CD4-positive, alpha-beta T cell treated with Interleukin-10 for 1 hour (primary cell): ENCODE measurements around the gene MSH2.
"Not testable (repeated sequence)": the region's sequence is repeated elsewhere in the genome, so short reads cannot be mapped to it uniquely, and the experiment has no call there.

Source experiments
- DNase-seq: peaks from one replicate; pipeline ENCODE4 v3.0.0-alpha.2; 2020

MSH2 gene

DNA sequence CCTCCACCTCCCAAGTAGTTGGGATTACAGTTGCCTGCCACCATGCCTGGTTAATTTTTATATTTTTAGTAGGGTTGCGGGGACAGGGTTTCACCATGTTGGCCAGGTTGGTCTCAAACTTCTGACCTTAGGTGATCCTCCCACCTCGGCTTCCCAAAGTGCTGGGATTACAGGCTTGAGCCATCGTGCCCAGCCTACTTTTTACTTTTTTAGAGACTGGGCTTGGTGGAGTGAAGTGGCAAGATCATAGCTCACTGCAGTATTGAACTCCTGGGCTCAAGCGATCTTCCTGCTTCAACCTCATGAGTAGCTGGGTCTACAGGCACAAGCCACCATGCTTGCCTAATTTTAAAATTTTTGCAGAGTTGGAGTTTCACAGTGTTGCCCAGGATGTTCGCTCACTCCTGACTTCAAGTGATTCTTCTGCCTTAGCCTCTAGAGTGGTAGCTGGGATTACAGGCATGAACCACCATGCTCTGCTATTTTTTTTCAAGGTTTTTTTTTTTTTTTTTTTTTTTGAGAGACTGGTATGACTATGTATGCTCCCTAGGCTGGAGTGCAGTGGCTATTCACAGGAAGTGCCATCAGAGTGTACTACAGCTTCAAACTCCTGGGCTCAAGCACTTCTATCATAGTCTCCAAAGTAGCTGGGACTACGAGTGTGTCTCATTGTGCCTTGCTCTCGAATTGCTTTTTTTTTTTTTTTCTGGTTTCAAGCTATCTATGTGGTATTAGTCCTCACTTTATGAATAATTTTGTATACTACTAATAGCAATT, 11.9 kb downstream of the MSH2 start:
- no peak for DNase-seq

DNA sequence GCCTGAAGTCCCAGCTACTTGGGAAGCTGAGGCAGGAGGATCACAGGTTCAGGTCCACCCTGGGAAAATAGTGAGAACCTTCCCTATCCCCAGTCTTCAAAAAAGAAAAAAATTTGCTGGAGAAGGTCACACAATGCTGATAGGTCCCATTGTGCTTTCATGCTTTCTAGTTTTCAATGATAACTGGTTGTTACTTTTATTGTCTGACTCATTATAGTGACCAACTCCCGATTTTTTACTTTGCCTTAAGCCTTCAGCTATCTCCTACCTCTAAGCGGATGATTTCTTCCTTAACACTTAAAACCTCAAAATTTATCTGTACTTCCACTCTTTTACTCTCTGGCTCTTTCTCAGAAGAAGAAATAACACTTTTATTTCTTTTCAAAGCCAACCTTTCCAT, 17.3 kb downstream of the MSH2 start:
- DNase-seq, result no peak

- DNase-seq, result not testable (repeated sequence)
Observed at GRCh38 chr2:47420683-47421082, 17.7 kb downstream of the MSH2 start.

DNA sequence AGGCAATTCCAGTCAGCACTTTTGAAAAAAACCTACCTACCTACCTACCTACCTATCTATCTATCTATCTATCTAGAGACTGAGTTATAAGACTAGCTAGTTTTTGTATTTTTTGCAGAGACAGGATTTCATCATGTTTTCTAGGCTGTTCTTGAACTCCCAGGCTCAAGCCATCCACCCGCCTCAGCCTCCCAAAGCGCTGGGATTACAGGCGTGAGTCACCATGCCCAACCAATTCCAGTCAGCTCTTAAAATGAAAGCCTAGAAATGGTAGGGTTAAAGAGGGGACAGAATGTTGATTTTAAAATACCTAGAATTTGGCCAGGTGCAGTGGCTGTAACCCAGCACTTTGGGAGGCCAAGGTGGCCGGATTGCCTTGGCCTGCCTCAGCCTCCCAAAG, 19.1 kb downstream of the MSH2 start:
- no peak for DNase-seq

DNA sequence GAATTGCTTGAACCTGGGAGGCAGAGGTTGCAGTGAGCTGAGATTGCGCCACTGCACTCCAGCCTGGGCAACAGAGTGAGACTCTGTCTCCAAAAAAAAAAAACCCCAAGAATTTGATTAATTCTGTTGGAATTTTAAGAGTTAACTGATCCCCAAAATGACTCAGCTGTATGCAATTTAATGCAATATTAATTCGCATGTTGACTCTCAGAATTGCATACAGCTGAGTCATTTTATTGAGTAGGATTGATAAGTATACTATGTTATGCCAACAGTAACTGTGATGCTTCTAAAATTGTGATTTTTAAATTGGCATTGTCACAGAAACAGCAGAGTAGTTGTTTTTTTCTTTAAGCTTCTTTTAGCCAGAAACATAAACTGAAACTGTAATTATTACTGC, 19.6 kb downstream of the MSH2 start:
- no peak for DNase-seq

DNA sequence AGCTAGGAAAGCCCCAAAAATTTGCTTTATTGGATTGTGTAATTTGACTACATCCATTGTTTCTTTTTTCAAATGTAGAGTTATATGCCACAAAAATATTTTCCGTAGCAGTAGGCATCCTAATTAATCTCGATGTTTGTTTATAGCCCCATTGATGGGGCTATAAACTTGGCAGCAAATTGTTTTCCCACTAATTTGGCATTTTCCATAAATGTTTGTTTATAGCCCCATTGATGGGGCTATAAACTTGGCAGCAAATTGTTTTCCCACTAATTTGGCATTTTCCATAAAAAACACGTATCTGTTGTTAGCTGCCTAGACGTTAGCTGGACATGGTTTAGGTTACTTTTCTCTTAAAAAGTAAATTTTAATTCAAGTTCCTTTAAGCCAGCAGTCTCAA, 23.8 kb downstream of the MSH2 start:
- no peak for DNase-seq

DNA sequence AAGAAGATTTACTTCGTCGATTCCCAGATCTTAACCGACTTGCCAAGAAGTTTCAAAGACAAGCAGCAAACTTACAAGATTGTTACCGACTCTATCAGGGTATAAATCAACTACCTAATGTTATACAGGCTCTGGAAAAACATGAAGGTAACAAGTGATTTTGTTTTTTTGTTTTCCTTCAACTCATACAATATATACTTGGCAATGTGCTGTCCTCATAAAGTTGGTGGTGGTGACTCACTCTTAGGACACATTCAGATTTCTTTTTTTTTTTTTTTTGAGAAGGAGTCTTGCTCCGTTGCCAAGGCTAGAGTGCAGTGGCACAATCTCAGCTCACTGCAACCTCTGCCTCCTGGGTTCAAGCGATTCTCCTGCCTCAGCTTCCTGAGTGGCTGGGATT, 26.8 kb downstream of the MSH2 start:
- DNase-seq, result no peak

- not testable (repeated sequence) for DNase-seq
Observed at GRCh38 chr2:47433006-47433405, 30.1 kb downstream of the MSH2 start.

- not testable (repeated sequence) for DNase-seq
Observed at GRCh38 chr2:47433445-47433844, 30.5 kb downstream of the MSH2 start.

DNA sequence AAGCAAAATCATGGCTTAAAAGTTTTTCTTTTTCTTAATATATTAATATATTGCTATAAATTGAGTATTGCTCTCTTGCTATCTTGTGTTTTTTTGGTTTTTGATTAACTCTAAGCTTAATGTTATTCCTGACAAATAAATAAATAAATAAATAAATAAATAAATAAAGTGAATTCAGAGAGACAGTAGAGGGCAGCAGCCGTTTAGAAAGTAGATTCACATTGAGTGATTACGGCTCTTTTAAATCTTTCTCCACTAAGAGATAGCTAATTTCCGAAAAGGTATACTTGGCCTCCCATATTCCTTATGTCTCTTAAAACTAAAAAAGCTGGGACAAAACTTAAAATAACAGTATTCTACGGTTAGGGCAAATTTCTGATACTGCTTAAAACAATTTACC, 34.3 kb downstream of the MSH2 start:
- DNase-seq, result no peak

- no peak for DNase-seq
Observed at GRCh38 chr2:47438106-47438505, 35.1 kb downstream of the MSH2 start.

- DNase-seq, result no peak
Observed at GRCh38 chr2:47438783-47439182, 35.8 kb downstream of the MSH2 start.

- DNase-seq, result no peak
Observed at GRCh38 chr2:47451790-47452189, 48.8 kb downstream of the MSH2 start.

DNA sequence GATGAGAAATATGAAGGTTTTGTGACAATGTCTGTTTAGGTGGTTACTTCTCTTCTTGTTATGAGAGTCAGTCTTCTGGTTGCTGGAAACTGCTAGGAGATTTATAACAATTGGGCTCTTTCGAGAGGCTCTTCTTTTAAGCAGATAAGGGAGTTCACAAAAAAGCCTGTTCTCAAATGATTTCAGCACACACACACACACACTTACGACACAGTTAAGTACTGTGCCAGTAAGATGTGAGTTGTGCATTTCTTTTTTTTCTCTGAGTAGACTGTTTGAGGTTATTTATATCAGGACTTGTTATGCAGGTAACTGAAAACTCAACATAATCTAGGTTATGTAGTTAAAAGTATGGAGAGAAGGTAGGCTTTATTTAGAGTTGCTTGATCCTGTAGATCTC, 49.8 kb downstream of the MSH2 start:
- DNase-seq, result no peak

DNA sequence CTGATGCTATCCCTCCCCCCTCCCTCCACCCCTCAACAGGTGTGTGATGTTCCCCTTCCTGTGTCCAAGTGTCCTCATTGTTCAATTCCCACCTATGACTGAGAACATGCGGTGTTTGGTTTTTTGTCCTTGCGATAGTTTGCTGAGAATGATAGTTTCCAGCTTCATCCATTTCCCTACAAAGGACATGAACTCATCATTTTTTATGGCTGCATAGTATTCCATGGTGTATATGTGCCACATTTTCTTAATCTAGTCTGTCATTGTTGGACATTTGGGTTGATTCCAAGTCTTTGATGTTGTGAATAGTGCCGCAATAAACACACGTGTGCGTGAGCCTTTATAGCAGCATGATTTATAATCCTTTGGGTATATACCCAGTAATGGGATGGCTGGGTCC, 51.9 kb downstream of the MSH2 start:
- not testable (repeated sequence) for DNase-seq

DNA sequence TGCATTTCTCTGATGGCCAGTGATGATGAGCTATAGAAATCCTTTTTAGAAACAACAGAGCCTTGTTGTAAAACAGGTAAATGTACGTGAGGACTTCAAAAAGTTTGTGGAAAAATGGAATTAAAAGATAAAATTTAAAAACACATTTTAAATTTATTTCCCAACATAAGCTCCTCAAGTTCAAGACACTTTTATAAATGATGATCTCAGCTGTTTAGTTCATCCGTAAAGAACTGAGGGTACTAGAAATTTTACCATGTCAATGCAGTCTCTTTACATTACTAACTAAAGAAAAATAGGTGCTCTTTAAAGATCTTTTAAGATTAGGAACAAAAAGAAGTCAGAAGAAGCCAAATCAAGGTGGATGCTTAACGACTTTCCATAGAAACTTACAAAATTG, 52.5 kb downstream of the MSH2 start:
- no peak for DNase-seq

- DNase-seq, result no peak
Observed at GRCh38 chr2:47456851-47457250, 53.9 kb downstream of the MSH2 start.

DNA sequence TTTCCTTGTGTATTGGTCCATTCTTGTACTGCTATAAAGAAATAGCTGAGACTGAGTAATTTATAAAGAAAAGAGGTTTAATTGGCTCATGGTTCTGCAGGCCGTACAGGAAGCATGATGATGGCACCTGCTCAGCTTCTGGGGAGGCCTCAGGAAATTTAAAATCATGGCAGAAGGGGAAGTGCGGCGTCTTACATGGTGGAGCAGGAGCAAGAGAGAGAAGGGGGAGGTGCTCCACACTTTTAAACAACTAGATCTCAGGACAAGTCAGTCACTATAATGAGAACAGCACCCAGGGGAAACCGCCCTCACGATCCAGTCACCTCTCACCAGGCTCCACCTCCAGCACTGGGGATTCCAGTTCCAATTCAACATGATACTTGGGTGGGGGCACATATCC, 54.3 kb downstream of the MSH2 start:
- DNase-seq, result no peak

- no peak for DNase-seq
Observed at GRCh38 chr2:47459021-47459420, 56.1 kb downstream of the MSH2 start.

- no peak for DNase-seq
Observed at GRCh38 chr2:47460766-47461165, 57.8 kb downstream of the MSH2 start.

DNA sequence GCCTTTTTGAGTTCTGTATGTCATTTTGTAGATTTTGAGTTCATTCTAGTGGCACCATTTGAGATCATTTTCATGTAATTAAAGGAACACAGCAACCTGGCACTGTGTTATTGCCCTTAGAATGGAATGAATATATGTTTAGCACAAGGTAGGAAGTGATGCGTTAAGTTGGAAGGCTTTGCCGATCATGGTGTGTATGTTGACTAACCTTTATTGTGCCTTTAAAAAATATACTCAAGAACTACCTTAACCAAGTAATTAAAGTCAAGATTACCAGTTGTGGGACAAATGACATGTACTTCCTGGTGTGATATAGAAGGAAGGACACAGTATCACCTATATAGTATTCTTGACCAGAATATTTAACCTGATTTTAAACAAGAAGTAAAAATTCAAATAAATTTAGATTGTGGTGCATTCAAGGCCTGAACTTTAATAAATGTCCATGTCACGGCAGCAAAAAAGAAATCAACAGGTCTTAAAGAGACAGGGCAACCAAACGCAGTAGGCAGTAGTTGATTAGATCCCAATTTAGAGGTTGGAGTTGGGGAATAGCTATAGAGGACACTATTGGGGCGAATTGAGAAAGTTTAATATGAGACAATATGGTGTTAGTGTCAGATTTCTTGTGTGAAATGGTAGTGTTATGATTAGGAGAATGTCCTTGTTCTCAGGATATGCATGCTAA, 68.6 kb downstream of the MSH2 start:
- DNase-seq, result no peak

GRCh38 chr2:47479863-47480262, 76.9 kb downstream of the MSH2 start:
- DNase-seq, result no peak

- DNase-seq, result no peak
Observed at GRCh38 chr2:47483191-47483590, 80.2 kb downstream of the MSH2 start.

DNA sequence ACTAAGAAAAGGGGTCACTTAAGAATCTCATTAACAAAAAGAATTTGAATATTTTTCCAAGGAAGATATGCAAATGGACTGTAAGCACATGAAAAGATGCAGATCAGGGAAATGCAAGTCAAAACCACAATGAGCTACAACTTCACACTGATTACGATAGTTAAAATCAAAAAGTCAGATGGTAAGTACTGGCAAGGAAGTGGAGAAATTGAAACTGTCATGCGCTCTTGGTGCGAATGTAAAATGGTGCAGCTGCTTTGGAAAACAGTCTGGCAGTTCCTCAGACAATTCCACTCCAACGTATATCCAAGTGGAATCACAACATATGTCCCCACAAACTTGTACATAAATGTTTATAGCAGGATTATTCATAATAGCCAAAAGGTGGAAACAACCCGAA, 81.4 kb downstream of the MSH2 start:
- no peak for DNase-seq

DNA sequence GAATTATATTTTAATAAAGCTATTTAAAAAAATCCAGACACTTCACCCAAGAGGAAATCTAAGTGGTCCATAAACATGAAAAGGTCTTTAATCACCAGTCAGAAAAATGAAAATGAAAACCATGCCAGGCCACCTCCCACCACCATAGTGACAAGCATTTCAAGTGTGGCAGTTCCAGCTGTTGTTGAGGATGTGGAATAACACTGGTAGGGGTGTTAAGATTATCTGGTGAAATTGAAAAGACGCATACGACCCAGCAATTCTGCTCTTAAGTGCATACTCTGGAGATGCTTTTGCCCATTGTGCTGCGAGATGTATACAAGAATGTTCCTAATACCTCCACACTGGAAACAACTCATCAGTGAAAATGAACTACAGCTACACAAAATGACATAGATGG, 82.2 kb downstream of the MSH2 start:
- DNase-seq, result no peak
